Astrocyte of the cerebellum (primary cell): ENCODE results near the gene DNM3.

ENCODE experiments used
- DNase-seq: peaks from one replicate; pipeline ENCODE4 v3.0.0-alpha.2; 2011; ENCODE audit warnings: low read depth
- H3K4me3 ChIP-seq: 2 replicates; pipeline ENCODE4 v1.5.1; 2011; ENCODE audit warnings: mild to moderate bottlenecking, low read depth, low read length, moderate library complexity
- in situ Hi-C: cut with HindIII; loops from 2 replicates; pipeline ENCODE4 v1.10.0; 2017; ENCODE audit warnings: low sequenced_read_pairs
- TF ChIP-seq, protein P1 (sequence below): IDR thresholded peaks from 2 replicates; pipeline ENCODE4 v1.5.1; 2012; ENCODE audit warnings: low read length, low read depth, moderate library complexity, mild to moderate bottlenecking; ENCODE audit errors: missing control alignments

Gene DNM3

GRCh38 chr1:171803045-171803444 is 38.3 kb upstream of the DNM3 start:
- TF ChIP-seq, protein P1, sequence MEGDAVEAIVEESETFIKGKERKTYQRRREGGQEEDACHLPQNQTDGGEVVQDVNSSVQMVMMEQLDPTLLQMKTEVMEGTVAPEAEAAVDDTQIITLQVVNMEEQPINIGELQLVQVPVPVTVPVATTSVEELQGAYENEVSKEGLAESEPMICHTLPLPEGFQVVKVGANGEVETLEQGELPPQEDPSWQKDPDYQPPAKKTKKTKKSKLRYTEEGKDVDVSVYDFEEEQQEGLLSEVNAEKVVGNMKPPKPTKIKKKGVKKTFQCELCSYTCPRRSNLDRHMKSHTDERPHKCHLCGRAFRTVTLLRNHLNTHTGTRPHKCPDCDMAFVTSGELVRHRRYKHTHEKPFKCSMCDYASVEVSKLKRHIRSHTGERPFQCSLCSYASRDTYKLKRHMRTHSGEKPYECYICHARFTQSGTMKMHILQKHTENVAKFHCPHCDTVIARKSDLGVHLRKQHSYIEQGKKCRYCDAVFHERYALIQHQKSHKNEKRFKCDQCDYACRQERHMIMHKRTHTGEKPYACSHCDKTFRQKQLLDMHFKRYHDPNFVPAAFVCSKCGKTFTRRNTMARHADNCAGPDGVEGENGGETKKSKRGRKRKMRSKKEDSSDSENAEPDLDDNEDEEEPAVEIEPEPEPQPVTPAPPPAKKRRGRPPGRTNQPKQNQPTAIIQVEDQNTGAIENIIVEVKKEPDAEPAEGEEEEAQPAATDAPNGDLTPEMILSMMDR: no peak
- in situ Hi-C loops: loop anchor here (5.0 kb wide), 1 partner anchor 179 kb away; no protein-coding TSS in a partner anchor
- no peak overlapping the region for H3K4me3 ChIP-seq
- DNase-seq: no peak

- DNase-seq: no peak
- in situ Hi-C loops: loop anchor here (5.0 kb wide), 1 partner anchor 179 kb away; no protein-coding TSS in a partner anchor
- TF ChIP-seq, protein P1: no peak
- H3K4me3 ChIP-seq: no peak overlapping the region
Measured at GRCh38 chr1:171803461-171804022, 37.8 kb upstream of the DNM3 start.

DNA sequence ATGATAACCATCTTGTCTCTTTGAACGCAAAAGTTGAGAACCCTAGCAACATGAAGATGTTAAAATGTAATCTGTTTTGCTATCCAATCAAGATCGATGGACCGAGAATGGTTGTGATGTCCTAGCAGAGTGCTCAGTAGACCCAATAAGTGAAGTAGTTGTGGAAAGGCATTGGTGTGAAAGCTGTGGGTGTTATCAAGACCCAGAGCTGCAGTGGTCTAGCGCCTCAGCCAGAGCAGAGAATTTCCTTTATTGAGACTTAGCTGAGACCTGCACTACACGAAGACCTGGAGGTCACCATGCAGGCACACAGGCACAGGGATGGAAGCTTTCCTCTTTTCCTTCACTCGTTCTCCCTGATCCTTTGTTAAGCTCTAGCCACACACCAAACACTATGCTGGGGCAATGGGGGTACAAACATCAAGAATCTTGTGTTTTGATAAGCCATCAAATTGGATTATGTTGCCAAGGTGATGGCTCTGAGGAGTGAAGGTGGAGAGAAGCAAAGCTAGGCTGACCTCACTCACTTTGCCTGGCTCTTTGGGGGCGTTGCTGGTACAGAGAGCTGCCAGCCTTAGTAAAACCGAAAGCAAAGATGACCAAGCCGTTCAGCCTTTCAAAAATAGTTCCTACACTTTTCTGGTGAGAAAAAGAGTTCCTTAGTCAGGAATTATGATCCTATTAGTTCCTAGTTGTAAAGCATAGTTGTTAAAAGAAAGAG is 35.7 kb upstream of the DNM3 start:
- no peak overlapping the region for H3K4me3 ChIP-seq
- no peak for DNase-seq
- TF ChIP-seq, protein P1: no peak
- in situ Hi-C loops: no loop called here

GRCh38 chr1:171807556-171807955 is 33.7 kb upstream of the DNM3 start:
- DNase-seq: no peak
- TF ChIP-seq, protein P1: no peak
- in situ Hi-C loops: no loop called here
- no peak overlapping the region for H3K4me3 ChIP-seq

GRCh38 chr1:171809834-171810233 is 31.5 kb upstream of the DNM3 start:
- in situ Hi-C loops: no loop called here
- DNase-seq: no peak
- TF ChIP-seq, protein P1: no peak
- no peak overlapping the region for H3K4me3 ChIP-seq

- TF ChIP-seq, protein P1: no peak
- in situ Hi-C loops: no loop called here
- H3K4me3 ChIP-seq: no peak overlapping the region
- DNase-seq: no peak
Measured at GRCh38 chr1:171811672-171812071, 29.6 kb upstream of the DNM3 start.
